ENCODE data around the gene SPNS1.
"Not testable (repeated sequence)": the region's sequence is repeated elsewhere in the genome, so short reads cannot be mapped to it uniquely, and the experiment has no call there.

SPNS1 gene

DNA sequence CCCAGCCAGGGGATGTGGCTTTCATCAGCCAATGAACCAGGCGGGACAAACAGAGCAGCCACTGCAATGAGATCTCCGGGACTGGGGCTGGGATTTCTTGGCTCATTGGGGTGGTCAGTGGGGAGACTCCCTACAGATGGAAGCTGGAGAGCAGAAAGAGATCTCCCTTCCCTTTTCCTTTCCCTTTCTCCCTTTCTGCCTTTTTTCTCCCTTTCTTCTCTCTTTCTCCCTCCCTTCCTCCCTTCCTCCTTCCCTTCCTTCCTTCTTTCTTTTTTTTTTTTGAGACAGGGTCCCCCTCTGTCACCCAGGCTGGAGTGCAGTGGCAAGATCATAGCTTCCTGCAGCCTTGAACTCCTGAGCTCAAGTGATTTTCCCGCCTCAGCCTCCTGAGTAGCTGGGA, 24.3 kb downstream of the SPNS1 start:
- Mint-ChIP-seq H3K27me3 (no peaks in the 10 kb centered on the region), H3K9me3 (no peaks in the 10 kb centered on the region), H3K36me3 (no peaks in the 10 kb centered on the region), H3K4me1 (peaks cover 19% of the 10 kb centered on the region), H3K27ac (no peak overlapping the region), H3K4me3 (no peak overlapping the region)

DNA sequence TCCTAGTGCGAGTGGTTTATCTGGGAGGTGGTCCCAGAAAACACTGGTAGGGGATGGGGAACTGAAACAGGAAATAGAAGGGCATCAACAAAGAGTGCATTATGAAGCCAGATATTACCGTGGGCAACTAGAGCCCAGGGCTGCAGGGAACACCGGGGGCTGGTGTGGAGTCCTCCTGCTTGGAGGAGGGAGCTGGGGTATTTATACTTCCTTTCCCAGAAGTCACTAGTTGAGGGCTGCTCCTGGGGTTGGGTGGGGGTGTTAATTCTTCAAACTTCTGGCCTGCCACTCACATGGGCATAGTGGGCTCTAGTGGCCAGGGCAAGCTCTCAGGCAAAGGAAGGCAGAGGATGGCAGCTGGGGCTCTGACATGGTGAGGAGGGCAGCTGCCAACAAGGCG, 25.0 kb downstream of the SPNS1 start:
- H3K4me1 Mint-ChIP-seq, result peaks cover 21% of the 10 kb centered on the region
- H3K27ac Mint-ChIP-seq, result peak overlapping the region; percentile 17
- no peaks in the 10 kb centered on the region for H3K36me3 Mint-ChIP-seq
- no peak overlapping the region for H3K4me3 Mint-ChIP-seq
- no peaks in the 10 kb centered on the region for H3K9me3 Mint-ChIP-seq
- no peaks in the 10 kb centered on the region for H3K27me3 Mint-ChIP-seq

- no peaks in the 10 kb centered on the region for H3K9me3 Mint-ChIP-seq
- no peaks in the 10 kb centered on the region for H3K27me3 Mint-ChIP-seq
- H3K27ac Mint-ChIP-seq, result no peak overlapping the region
- H3K36me3 Mint-ChIP-seq, result no peaks in the 10 kb centered on the region
- peaks cover 25% of the 10 kb centered on the region for H3K4me1 Mint-ChIP-seq
- H3K4me3 Mint-ChIP-seq, result no peak overlapping the region
Measured at GRCh38 chr16:29000019-29000418, 25.4 kb downstream of the SPNS1 start.

DNA sequence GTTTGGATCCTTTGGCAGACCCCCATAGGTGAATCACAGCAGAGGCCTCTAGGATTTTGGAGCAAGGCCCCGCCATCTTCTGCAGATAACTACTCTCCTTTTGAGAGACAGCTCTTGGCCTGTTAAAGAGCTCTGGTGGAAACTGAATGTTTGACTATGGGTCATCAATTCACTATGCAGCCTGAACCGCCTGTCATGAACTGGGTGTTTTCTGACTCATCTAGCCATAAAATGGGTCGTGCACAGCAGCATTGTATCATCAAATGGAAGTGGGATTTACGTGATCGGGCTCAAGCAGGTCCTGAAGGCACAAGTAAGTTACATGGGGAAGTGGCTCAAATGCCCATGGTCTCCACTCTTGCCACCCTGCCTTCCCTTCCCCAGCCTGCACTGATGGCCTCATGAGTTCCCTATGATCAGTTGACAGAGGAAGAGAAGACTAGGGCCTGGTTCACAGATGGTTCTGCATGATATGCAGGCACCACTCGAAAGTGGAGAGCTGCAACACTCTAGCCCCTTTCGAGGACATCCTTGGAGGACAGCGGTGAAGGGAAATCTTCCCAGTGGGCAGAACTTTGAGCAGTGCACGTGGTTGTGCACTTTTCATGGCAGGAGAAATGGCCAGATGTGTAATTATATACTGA, 30.0 kb downstream of the SPNS1 start:
- H3K9me3 Mint-ChIP-seq, H3K27me3 Mint-ChIP-seq, H3K36me3 Mint-ChIP-seq, H3K4me3 Mint-ChIP-seq, H3K27ac Mint-ChIP-seq: not testable (repeated sequence)
- H3K4me1 Mint-ChIP-seq, result peaks cover 40% of the 10 kb centered on the region

GRCh38 chr16:29007730-29008593, 33.4 kb downstream of the SPNS1 start:
- peaks cover 65% of the 10 kb centered on the region for H3K4me1 Mint-ChIP-seq
- peak overlapping the region; percentile 67 for H3K4me3 Mint-ChIP-seq
- H3K27me3 Mint-ChIP-seq, result no peaks in the 10 kb centered on the region
- no peaks in the 10 kb centered on the region for H3K9me3 Mint-ChIP-seq
- H3K27ac Mint-ChIP-seq, result peak overlapping the region; percentile 99
- no peaks in the 10 kb centered on the region for H3K36me3 Mint-ChIP-seq

- peak overlapping the region; percentile 98 for H3K27ac Mint-ChIP-seq
- H3K36me3 Mint-ChIP-seq, result no peaks in the 10 kb centered on the region
- H3K4me3 Mint-ChIP-seq, result peak overlapping the region; percentile 69
Measured at GRCh38 chr16:29009050-29009837, 34.7 kb downstream of the SPNS1 start.

DNA sequence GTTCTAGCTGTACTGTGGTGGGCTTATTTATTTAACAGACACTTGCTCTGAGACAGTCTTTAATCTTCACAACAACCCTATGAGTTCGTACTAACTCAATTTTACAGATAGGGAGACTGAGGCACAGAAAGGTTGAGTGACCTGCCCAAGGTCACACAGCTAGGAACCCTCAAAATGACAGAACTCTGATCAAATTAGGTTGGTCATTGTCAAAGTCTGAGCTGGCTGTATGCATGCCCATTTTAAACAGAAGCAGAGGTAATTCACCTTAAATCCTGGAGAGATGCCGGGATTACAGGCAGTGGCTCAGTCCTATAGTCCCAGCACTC, 35.2 kb downstream of the SPNS1 start:
- Mint-ChIP-seq H3K4me1 (peaks cover 77% of the 10 kb centered on the region), H3K9me3 (no peaks in the 10 kb centered on the region), H3K27me3 (no peaks in the 10 kb centered on the region), H3K4me3 (peak overlapping the region; percentile 15), H3K36me3 (no peaks in the 10 kb centered on the region), H3K27ac (peak overlapping the region; percentile 98)

More at GRCh38 chr16:29009050-29009837, 34.7 kb downstream of the SPNS1 start:
- no peaks in the 10 kb centered on the region for H3K27me3 Mint-ChIP-seq
- no peaks in the 10 kb centered on the region for H3K9me3 Mint-ChIP-seq
- H3K4me1 Mint-ChIP-seq, result peaks cover 76% of the 10 kb centered on the region

DNA sequence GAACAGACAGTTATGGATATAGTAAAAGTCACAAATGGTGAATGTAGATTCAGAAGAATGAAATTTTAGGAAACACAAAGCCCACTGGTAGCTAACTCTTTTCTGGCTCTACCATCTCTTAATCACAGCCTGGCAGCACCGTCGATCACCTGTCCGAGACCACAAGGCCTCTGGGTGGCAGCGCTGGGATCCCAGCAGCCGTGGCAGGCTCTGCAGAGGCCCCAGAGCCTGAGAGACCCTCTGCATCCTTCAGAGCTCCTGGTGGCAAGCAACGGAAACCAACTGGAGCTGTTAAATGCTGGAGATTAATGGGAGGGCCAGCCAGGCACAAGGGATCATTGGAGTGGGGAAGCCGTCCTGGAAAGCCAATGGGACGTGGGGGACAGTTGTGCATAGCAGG, 36.5 kb downstream of the SPNS1 start:
- Mint-ChIP-seq H3K27me3 (no peaks in the 10 kb centered on the region), H3K4me1 (peaks cover 76% of the 10 kb centered on the region), H3K9me3 (no peaks in the 10 kb centered on the region), H3K4me3 (no peak overlapping the region), H3K27ac (peak overlapping the region; percentile 100), H3K36me3 (no peaks in the 10 kb centered on the region)

- Mint-ChIP-seq H3K4me1 (peaks cover 77% of the 10 kb centered on the region), H3K36me3 (no peaks in the 10 kb centered on the region), H3K27me3 (no peaks in the 10 kb centered on the region), H3K27ac (peak overlapping the region; percentile 100), H3K4me3 (no peak overlapping the region), H3K9me3 (no peaks in the 10 kb centered on the region)
Measured at GRCh38 chr16:29011851-29012250, 37.3 kb downstream of the SPNS1 start.

DNA sequence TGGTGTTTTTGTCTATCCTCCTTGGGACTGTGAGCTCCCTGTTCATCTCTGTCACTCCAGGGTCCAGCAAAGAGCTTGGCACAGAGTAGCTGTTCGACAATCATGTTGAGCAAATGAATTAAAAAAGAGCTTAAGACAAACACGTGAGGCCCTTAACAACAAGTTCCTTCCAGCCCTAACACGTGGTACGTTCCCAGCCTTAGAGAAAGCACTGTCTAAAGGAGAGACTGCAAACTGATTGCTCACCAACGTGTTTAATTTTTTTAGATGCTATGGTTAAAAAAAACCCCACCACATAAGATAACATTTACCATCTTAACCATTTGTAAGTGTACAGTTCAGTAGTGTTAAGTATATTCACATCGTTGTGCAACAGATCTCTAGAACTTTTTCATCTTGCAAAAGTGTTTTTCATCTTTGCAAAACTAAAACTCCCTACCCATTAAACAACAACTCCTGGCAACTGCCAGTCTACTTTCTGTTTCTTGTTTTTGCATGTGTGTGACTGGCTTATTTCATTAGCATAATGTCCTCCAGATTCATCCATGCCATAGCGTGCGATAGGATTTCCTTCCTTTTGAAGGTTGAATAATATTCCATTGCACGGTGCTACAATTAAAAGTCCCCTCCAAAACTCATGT, 38.5 kb downstream of the SPNS1 start:
- Mint-ChIP-seq H3K9me3 (no peaks in the 10 kb centered on the region), H3K4me3 (peak overlapping the region; percentile 70), H3K27ac (peak overlapping the region; percentile 100), H3K4me1 (peaks cover 71% of the 10 kb centered on the region), H3K27me3 (no peaks in the 10 kb centered on the region), H3K36me3 (no peaks in the 10 kb centered on the region)

DNA sequence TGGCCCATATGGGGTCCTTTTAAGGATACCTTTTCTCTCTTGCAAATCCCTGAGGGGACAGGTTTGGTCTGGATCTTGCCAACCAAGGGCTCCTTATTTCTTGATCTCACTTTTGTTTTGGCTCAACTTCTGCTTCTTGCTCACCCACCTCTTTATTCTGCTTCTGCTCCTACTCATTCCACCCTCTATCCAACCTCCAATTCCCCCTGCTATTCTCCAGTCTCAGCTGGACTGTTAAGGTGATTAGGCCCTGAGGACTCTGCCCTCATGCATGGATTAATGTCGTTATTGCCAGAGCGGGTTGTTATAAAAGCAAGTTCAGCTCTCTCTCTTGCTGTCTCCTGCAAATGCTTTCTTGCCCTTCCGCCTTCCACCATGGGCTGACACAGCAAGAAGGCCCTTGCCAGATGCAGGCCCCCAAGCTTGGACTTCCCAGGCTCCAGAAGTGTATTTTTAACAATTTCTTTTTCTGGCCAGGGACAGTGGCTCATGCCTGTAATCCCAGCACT, 40.0 kb downstream of the SPNS1 start:
- Mint-ChIP-seq H3K9me3 (no peaks in the 10 kb centered on the region), H3K27me3 (no peaks in the 10 kb centered on the region), H3K4me3 (peak overlapping the region; percentile 34), H3K36me3 (no peaks in the 10 kb centered on the region), H3K27ac (peak overlapping the region; percentile 100), H3K4me1 (peaks cover 65% of the 10 kb centered on the region)

GRCh38 chr16:29022196-29022595, 47.6 kb downstream of the SPNS1 start:
- Mint-ChIP-seq H3K4me3 (no peak overlapping the region), H3K36me3 (no peaks in the 10 kb centered on the region), H3K9me3 (no peaks in the 10 kb centered on the region), H3K4me1 (peaks cover 72% of the 10 kb centered on the region), H3K27me3 (no peaks in the 10 kb centered on the region), H3K27ac (peak overlapping the region; percentile 36)

DNA sequence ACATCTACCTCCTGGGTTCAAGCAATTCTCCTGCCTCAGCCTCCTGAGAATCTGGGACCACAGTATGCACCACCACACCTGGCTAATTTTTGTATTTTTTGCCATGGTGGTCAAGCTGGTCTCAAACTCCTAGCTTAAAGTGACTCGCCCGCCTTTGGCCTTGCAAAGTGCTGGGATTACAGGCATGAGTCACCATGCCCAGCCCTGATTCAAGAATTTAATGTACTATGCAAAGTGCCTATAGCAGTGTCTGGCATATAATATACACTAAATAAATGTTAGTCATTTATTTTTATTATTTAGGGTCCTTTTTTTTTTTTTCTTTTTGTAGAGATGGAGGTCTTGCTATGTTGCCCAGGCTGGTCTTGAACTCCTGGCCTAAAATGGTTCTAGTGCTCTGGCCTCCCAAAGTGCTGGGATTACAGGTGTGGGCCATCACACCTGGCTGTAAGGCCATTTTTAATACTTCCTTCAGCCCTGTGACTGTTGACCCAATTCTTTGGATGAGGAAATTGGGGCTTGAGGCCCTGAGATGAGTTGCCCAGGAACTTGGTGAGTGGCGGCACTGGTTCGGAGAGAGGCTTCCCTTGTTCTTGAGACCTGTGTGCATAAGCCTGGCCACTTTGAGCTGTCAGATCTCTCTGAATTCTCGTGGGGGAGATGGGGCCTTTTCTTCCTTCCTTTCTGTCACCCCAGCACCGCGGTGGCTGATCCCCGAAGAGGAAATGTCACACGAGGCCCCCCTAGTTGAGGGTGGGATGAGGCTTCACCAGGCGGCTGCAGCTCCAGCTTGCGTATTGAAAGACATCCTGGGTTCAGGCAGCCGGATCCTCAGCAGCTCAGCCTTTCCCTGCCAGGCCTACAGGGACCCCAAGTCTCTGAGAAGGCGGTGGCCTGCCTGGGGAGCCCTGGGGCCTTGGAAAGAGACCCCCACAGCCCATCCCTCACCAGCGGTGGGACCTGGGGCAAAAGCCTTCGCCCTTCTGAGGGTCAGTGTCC, 49.0 kb downstream of the SPNS1 start:
- Mint-ChIP-seq H3K36me3 (no peaks in the 10 kb centered on the region), H3K27me3 (no peaks in the 10 kb centered on the region), H3K4me1 (peaks cover 72% of the 10 kb centered on the region), H3K4me3 (peak overlapping the region; percentile 47), H3K9me3 (no peaks in the 10 kb centered on the region), H3K27ac (peak overlapping the region; percentile 59)

DNA sequence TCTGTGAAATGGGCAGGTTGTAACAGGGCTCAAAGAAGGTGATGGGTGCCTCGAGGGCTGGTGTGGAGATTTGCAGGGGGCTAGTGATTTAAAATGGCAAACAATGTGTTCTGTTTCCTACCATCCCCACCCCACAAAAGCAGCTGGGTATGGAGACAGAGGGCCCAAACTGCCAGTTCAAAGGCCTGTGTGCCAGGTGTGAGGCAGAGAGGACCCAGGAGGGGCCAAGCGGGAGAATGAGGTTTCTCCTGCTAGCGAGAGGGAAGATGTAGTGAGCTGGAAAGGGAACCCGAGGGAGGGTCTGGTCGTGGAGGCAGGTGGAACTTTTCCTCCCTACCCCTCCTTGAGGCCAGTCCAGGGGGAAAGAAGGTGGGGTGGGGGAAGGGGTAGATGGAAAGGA, 49.7 kb downstream of the SPNS1 start:
- H3K4me1 Mint-ChIP-seq, result peaks cover 79% of the 10 kb centered on the region
- H3K27ac Mint-ChIP-seq, result peak overlapping the region; percentile 83
- no peaks in the 10 kb centered on the region for H3K27me3 Mint-ChIP-seq
- no peaks in the 10 kb centered on the region for H3K9me3 Mint-ChIP-seq
- H3K36me3 Mint-ChIP-seq, result no peaks in the 10 kb centered on the region
- peak overlapping the region; percentile 21 for H3K4me3 Mint-ChIP-seq

Measured in activated naive CD4-positive, alpha-beta T cell treated with anti-CD3 and anti-CD28 coated beads, Interleukin-2, amount 50 U/mL, for 24 hours (primary cell).